ENCODE data around the gene BEGAIN.

- TF ChIP-seq CTCF (IDR thresholded peaks at IDR 0.05) (no peak), POLR2A (IDR thresholded peaks at IDR 0.05) (no peak), POLR2AphosphoS5 (IDR thresholded peaks at IDR 0.05) (no peak), EP300 (IDR thresholded peaks at IDR 0.05; ENCODE audit: low read depth) (no peak)
These were observed 28.8 kb upstream of the BEGAIN start for GRCh38 chr14:100615736-100616695.
